K562 (cell line): ENCODE results near the gene ELF2. TPM values are rescaled to one million over a fixed set of nuclear protein-coding genes. Genes with fewer than 3 reads are reported as not detected.

Experiments used
- CHAMP1 ChIP-seq: fragments of 450-650 bp; IDR thresholded peaks from 2 replicates; pipeline ENCODE4 v1.6.1; 2016; ENCODE audit warnings: mild to moderate bottlenecking
- CLOCK ChIP-seq: fragments of 250-450 bp; sonication (Bioruptor Pico); IDR thresholded peaks from 2 replicates; pipeline ENCODE4 v1.4.0; 2020; ENCODE audit warnings: mild to moderate bottlenecking, moderate library complexity, borderline replicate concordance
- DACH1 ChIP-seq: fragments of 450-650 bp; IDR thresholded peaks from 2 replicates; pipeline ENCODE4 v1.6.1; 2018; ENCODE audit not compliant: partially characterized antibody
- HMGXB4 ChIP-seq: sonication (generic); formaldehyde crosslinking; IDR thresholded peaks from 2 replicates; pipeline ENCODE4 v1.8.1; 2023; ENCODE audit warnings: mild to moderate bottlenecking, missing genetic modification reagents
- JUND ChIP-seq, 2 experiments: IDR thresholded peaks; 2 replicates in 1 of 2; 3 replicates in 1 of 2; pipeline ENCODE4 v1.6.1; 2011; ENCODE audit warnings: borderline replicate concordance in 2 of 2, low read depth in 2 of 2, low read length in 2 of 2, improper control_type of control experiment in 1 of 2, missing biosample characterization in 1 of 2, missing genetic modification characterization in 1 of 2, missing genetic modification reagents in 1 of 2
- POLR2B ChIP-seq: fragments of 450-650 bp; IDR thresholded peaks from 2 replicates; pipeline ENCODE4 v1.6.1; 2018; ENCODE audit warnings: low read depth; ENCODE audit not compliant: partially characterized antibody
- REST ChIP-seq, 2 experiments: fragments of 450-650 bp; formaldehyde crosslinking in 1 of 2; IDR thresholded peaks; 2 replicates each; pipeline versions ENCODE4 v1.4.0 to v1.6.1; 2014 to 2020; ENCODE audit warnings: mild to moderate bottlenecking in 2 of 2, borderline replicate concordance in 1 of 2, low read depth in 1 of 2
- RFX1 ChIP-seq: fragments of 450-650 bp; IDR thresholded peaks from 2 replicates; pipeline ENCODE4 v1.6.1; 2016; ENCODE audit warnings: mild to moderate bottlenecking, moderate library complexity
- SMC3 ChIP-seq: conservative IDR thresholded peaks from 2 replicates; pipeline ENCODE4 v1.6.1; 2011; ENCODE audit warnings: low read depth, low read length, improper control_type of control experiment; ENCODE audit not compliant: insufficient read depth
- TCF7L2 ChIP-seq: fragments of 150-350 bp; IDR thresholded peaks from 2 replicates; pipeline ENCODE4 v1.6.1; 2016; ENCODE audit warnings: low read depth, mild to moderate bottlenecking, low read length, moderate library complexity
- ZEB2 ChIP-seq: fragments of 450-650 bp; IDR thresholded peaks from 2 replicates; pipeline ENCODE4 v1.6.1; 2016
- polyA plus RNA-seq, 8 experiments: library from polyadenylated mRNA; depleted of rRNA in 4 of 8; stranded (reverse) in 5 of 8; unstranded in 3 of 8; fragments of >200 nt; fragmentation: Nextera tagmentation in 2 of 8; fragmentation: Illumina TruSeq in 1 of 8; extraction: Ambion mirVana in 2 of 8; extraction: Trizol in 1 of 8; gene quantifications; 2 replicates each; pipeline versions ENCODE4 v1.2.1 to v1.2.3, GENCODE V29; 2011 to 2014; ENCODE audit warnings: inconsistent platforms in 1 of 8, missing spikeins in 1 of 8
- total RNA-seq, 7 experiments: library from RNA; depleted of rRNA in 6 of 7; stranded (reverse); fragments of >200 nt in 6 of 7; fragmentation: Illumina TruSeq in 2 of 7; extraction: Trizol in 2 of 7; gene quantifications; 2 replicates each; pipeline versions ENCODE4 v1.2.1 to v1.2.3, GENCODE V29; 2011 to 2021; ENCODE audit warnings: low replicate concordance in 1 of 7

Gene ELF2
- total and polyA plus RNA-seq, 9 of the 15 experiments (the other 6 are each of a cell fraction or from before 2014, with no cell fraction given), result 9.4 to 58.7 (median 41.6) TPM

GRCh38 chr4:139099366-139099982 lies 77.5 kb downstream of the ELF2 start (continued):
- TF ChIP-seq ZEB2 (0 out of 2 replicates have a peak, but pooled peaks have one; percentile 28), CHAMP1 (peak; percentile 24; the same call in 1 of the 2 replicates), JUND (IDR thresholded peaks at IDR 0.05; ENCODE audit: borderline replicate concordance, low read depth, low read length) (no peak; the same call in 1 of the 2 replicates), JUND (tag; IDR thresholded peaks at IDR 0.05; ENCODE audit: borderline replicate concordance, low read depth, low read length) (no peak; the same call in 2 of the 3 replicates), RFX1 (no peak), CLOCK (CRISPR knock-in tag) (no peak), DACH1 (peak; percentile 47), REST (IDR thresholded peaks at IDR 0.05; ENCODE audit: borderline replicate concordance) (peak; percentile 87), REST (CRISPR knock-in tag; IDR thresholded peaks at IDR 0.05; ENCODE audit: low read depth) (no peak), TCF7L2 (no peak), POLR2B (no peak), HMGXB4 (CRISPR knock-in tag) (no peak), SMC3 (peak; percentile 80)
